ENCODE data around the gene HIPK3.

DNA sequence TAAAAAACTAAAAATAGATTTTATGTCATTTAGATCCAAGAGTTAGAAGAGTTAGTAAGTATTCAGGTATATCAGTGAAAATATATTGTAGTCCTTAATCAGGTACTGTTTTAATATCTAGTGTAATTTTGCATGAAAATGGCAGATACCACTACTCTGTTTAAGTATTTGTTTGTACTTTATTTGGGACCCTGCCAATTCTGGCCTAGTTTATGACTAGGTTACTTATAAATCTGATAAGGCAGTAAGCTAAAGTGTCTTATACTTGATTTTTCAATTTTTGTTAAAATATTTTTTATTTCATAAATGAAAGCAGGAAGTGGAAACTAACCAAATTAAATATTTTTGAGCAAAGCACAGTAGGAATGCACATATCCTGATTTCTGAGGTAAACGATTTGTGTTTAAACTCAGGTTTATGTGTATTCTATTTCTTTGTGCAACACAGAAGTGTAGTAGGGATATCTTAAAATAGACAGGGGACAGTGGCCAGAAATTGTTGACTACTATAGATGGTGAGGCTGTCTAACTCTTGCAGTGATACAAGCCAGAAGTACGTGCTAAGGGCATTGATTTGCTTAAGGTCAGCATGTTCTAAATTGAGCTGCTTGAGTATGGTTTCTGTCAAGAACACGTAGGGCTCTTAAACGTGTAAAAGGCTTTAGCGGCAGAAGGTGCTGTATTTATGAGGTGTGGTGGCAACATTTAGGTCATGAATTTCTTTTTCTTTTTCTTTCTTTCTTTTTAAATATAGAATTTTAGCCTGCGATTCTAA, 34.0 kb downstream of the HIPK3 start:
- no peak for TF ChIP-seq CTCF (IDR thresholded peaks at IDR 0.05)
- TF ChIP-seq POLR2A (IDR thresholded peaks at IDR 0.05), result no peak
